ENCODE measurements around the gene RPTOR.

DNA sequence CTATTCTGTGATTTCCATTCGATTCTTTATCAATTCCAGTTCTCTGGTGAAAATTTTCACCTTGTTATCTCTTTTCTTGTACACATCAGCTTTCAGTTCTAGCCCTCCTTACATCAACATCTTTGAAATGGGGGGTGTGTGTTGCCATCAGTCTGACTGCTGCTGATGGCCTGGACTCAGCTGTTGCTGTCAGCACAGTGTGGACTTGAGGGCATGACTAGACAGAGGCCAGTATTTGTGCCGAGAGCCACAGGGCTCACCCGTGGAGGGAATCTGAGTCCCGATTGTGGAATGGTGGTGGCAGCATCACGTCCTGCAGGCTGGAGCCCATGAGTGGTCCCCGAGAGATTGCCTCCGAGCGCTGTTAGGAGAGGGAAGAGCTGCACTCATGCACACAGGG is 114.2 kb downstream of the RPTOR start:
- TF ChIP-seq CTCF (IDR thresholded peaks at IDR 0.05) (no peak), POLR2A (IDR thresholded peaks at IDR 0.05) (no peak)
